HAP-1 (cell line): ENCODE data around the gene DSC3.
"Not testable (repeated sequence)": the region's sequence is repeated elsewhere in the genome, so short reads cannot be mapped to it uniquely, and the experiment has no call there.

ENCODE experiments used
- DNase-seq, 2 experiments: peaks; one replicate each; pipeline ENCODE4 v3.0.0-alpha.2; 2016 to 2020; ENCODE audit warnings: low spot score in 2 of 2
- H3K27me3 ChIP-seq: fragments of 250-450 bp; sonication (Bioruptor Pico); 2 replicates; pipeline ENCODE4 v1.5.1; 2020; ENCODE audit warnings: low read depth, mild to moderate bottlenecking, moderate library complexity
- H3K36me3 ChIP-seq: fragments of 250-450 bp; sonication (Bioruptor Pico); replicated peaks from 2 replicates; pipeline ENCODE4 v1.5.1; 2020; ENCODE audit warnings: mild to moderate bottlenecking
- H3K4me1 ChIP-seq: fragments of 250-450 bp; sonication (Bioruptor Pico); 2 replicates; pipeline ENCODE4 v1.5.1; 2020; ENCODE audit warnings: mild to moderate bottlenecking
- H3K4me3 ChIP-seq: fragments of 250-450 bp; sonication (Bioruptor Pico); 2 replicates; pipeline ENCODE4 v1.5.1; 2020; ENCODE audit warnings: mild to moderate bottlenecking, moderate library complexity
- H3K9me3 ChIP-seq: fragments of 250-450 bp; sonication (Bioruptor Pico); 2 replicates; pipeline ENCODE4 v1.5.1; 2020; ENCODE audit warnings: mild to moderate bottlenecking, moderate library complexity
- in situ Hi-C: fragments of 300-500 bp; cut with MboI; formaldehyde crosslinking; loops from 3 replicates; pipeline ENCODE4 v1.14.3; 2020; ENCODE audit warnings: low sequenced_read_pairs, inconsistent platforms, mixed read lengths

Gene DSC3

DNA sequence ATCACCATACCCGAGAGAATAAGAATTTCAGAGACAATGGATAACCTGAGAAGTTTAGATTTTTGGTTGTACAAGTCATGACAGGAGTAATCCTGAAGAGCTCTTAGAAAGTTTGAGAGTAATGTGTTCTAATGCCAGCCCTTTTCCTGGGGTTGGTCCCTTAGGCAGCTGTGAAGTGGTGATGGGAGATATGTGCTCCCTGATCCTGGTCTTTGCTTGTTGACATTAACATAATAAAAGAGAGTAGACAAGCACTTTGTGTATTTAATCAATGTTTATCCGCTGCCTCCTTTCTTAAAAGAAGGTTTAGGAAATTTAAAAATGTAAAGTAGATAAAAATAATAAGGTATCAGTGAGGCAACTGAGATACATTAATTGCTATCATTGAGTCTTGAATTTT is 13.8 kb upstream of the DSC3 start:
- peaks cover 45% of the 10 kb centered on the region for H3K4me1 ChIP-seq

DNA sequence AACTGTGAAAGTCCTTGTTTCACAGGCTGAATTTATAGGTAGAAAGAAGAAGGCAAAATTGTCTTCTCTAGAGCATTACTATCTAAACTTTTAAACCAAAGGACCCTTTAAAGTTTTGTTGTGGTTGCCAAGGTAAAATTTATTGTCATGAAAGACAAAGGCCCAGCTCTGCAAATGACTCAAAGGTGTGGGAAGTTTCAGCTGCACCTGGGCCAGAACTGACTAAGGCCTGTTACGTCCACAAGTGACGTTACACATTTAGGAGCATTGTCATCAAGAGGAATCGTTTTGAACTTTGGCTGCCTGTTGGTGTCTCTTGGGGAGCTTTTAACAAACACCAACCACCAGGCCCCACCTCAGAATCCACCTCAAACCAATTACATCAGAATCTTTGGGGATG is 8.1 kb upstream of the DSC3 start:
- Histone ChIP-seq H3K36me3 (no peaks in the 10 kb centered on the region), H3K27me3 (no peaks in the 10 kb centered on the region), H3K9me3 (no peaks in the 10 kb centered on the region), H3K4me1 (peaks cover 2% of the 10 kb centered on the region), H3K4me3 (no peak overlapping the region)
- in situ Hi-C loops: no loop called here
- no peak for DNase-seq

More for the DNA sequence above, 13.8 kb upstream of the DSC3 start:
- H3K9me3 ChIP-seq: no peaks in the 10 kb centered on the region
- H3K36me3 ChIP-seq: no peaks in the 10 kb centered on the region
- H3K4me3 ChIP-seq: no peak overlapping the region
- in situ Hi-C loops: no loop called here
- peak; percentile 62 to 91 for DNase-seq
- no peaks in the 10 kb centered on the region for H3K27me3 ChIP-seq

- Histone ChIP-seq H3K4me3 (no peak overlapping the region), H3K9me3 (no peaks in the 10 kb centered on the region), H3K27me3 (no peaks in the 10 kb centered on the region), H3K36me3 (no peaks in the 10 kb centered on the region), H3K4me1 (no peaks in the 10 kb centered on the region)
- no peak for DNase-seq
- in situ Hi-C loops: no loop called here
These were observed 6.6 kb upstream of the DSC3 start for GRCh38 chr18:31049189-31049588.

- no peaks in the 10 kb centered on the region for H3K36me3 ChIP-seq
- DNase-seq: no peak
- no peak overlapping the region for H3K4me3 ChIP-seq
- H3K27me3 ChIP-seq: no peaks in the 10 kb centered on the region
- no peaks in the 10 kb centered on the region for H3K9me3 ChIP-seq
- H3K4me1 ChIP-seq: no peaks in the 10 kb centered on the region
- in situ Hi-C loops: no loop called here
These were observed 5.7 kb upstream of the DSC3 start for GRCh38 chr18:31048216-31048615.

DNA sequence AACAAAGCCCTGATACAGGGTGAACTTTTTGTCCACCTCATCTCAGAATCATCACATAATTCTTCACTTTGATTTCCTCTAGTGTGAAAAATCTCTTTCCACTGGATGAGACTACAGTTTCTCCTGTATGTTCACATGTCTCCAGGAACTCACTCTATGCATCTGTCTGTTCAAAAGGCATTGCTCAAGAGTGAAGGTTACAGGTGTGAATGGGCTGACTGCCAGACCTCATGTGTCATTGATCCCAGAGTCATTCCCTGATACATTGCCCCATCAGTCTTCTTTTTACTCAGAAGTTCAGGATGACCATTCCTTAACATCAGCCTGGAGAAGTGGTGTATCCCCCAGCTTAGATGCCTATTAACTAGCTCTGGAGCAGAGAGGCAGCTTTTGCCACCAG is 4.4 kb upstream of the DSC3 start:
- no peaks in the 10 kb centered on the region for H3K27me3 ChIP-seq
- in situ Hi-C loops: no loop called here

GRCh38 chr18:31045599-31045998 is 3.1 kb upstream of the DSC3 start:
- Histone ChIP-seq H3K4me1 (no peaks in the 10 kb centered on the region), H3K9me3 (peaks cover 2% of the 10 kb centered on the region), H3K27me3 (no peaks in the 10 kb centered on the region), H3K36me3 (no peaks in the 10 kb centered on the region), H3K4me3 (no peak overlapping the region)
- in situ Hi-C loops: no loop called here
- DNase-seq: no peak

More for the DNA sequence above, 4.4 kb upstream of the DSC3 start:
- DNase-seq: no peak
- Histone ChIP-seq H3K36me3 (no peaks in the 10 kb centered on the region), H3K4me1 (no peaks in the 10 kb centered on the region), H3K9me3 (no peaks in the 10 kb centered on the region), H3K4me3 (no peak overlapping the region)

- Histone ChIP-seq H3K4me1 (no peaks in the 10 kb centered on the region), H3K9me3 (peaks cover 2% of the 10 kb centered on the region), H3K36me3 (no peaks in the 10 kb centered on the region), H3K27me3 (no peaks in the 10 kb centered on the region), H3K4me3 (no peak overlapping the region)
- DNase-seq: no peak
- in situ Hi-C loops: no loop called here
These were observed 2.4 kb upstream of the DSC3 start for GRCh38 chr18:31044926-31045325.

GRCh38 chr18:31043709-31044108 is 1.2 kb upstream of the DSC3 start:
- H3K27me3 ChIP-seq: no peaks in the 10 kb centered on the region

DNA sequence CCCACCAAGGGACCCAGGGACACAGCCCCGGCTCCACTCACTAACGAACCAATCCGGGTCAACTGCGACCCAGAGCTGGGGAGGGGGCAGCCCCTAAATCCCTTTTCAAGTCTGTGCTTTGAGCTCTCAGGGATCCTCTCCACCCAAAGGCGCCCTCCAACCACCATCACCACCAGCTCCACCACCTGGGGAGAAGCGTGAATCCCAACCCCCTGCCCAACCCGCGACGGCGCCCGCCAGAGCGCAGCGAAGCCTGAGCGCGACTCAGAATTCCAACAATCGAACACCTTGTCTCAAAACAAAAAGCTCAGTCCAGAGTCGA is 497 bp downstream of the DSC3 start:
- in situ Hi-C loops: no loop called here
- no peak overlapping the region for H3K4me3 ChIP-seq

More at GRCh38 chr18:31043709-31044108, 1.2 kb upstream of the DSC3 start:
- in situ Hi-C loops: no loop called here
- Histone ChIP-seq H3K9me3 (peaks cover 2% of the 10 kb centered on the region), H3K36me3 (no peaks in the 10 kb centered on the region), H3K4me1 (no peaks in the 10 kb centered on the region), H3K4me3 (no peak overlapping the region)
- DNase-seq: no peak

DNA sequence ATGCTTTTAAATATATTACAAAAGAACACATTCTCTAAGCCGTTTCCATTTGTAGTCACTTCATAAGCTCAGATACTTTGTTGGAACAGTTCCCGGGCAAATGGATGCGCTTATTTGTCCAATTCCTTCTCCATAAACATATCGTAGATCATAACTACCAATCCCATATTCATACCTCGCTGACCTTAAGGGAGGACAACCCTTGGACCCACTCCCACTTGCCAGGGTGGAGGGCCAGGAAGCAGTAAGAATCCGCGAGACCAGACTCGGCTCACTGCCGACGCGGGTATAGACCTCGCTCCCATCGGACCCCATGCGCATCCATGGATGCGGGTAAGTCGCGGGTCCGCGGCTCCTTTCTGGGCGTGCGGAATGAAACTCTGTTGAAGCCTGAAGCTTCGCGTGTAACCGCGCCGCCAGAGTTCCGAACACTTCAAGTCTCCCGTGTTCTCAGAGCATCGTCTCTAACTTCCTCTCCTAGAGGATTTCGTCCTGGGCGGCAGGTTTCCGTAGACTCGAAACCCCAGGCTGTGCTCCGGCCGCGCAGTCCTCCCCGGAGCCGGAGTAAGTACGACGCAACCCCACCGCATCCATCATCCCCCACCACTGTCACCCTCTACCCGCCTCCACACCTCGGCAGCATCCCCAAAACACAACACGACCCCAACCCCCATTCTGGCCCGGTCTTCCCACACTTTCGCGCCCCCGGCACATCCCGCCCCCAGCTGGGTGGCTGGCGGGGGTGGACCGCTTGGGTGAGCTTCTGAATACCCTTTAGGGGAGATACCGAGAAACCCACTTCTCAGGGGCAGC is 1.1 kb downstream of the DSC3 start:
- no peak for DNase-seq
- Histone ChIP-seq H3K9me3 (peaks cover 2% of the 10 kb centered on the region), H3K4me1 (no peaks in the 10 kb centered on the region), H3K27me3 (no peaks in the 10 kb centered on the region), H3K4me3 (no peak overlapping the region), H3K36me3 (no peaks in the 10 kb centered on the region)
- in situ Hi-C loops: no loop called here

More for the DNA sequence above, 497 bp downstream of the DSC3 start:
- DNase-seq: no peak
- no peaks in the 10 kb centered on the region for H3K36me3 ChIP-seq
- H3K9me3 ChIP-seq: peaks cover 2% of the 10 kb centered on the region
- H3K4me1 ChIP-seq: no peaks in the 10 kb centered on the region
- H3K27me3 ChIP-seq: no peaks in the 10 kb centered on the region

- no peaks in the 10 kb centered on the region for H3K27me3 ChIP-seq
- no peak overlapping the region for H3K4me3 ChIP-seq
- in situ Hi-C loops: no loop called here
- H3K36me3 ChIP-seq: no peaks in the 10 kb centered on the region
- no peaks in the 10 kb centered on the region for H3K4me1 ChIP-seq
- no peak for DNase-seq
- H3K9me3 ChIP-seq: peaks cover 2% of the 10 kb centered on the region
These were observed 1.8 kb downstream of the DSC3 start for GRCh38 chr18:31040686-31041270.

DNA sequence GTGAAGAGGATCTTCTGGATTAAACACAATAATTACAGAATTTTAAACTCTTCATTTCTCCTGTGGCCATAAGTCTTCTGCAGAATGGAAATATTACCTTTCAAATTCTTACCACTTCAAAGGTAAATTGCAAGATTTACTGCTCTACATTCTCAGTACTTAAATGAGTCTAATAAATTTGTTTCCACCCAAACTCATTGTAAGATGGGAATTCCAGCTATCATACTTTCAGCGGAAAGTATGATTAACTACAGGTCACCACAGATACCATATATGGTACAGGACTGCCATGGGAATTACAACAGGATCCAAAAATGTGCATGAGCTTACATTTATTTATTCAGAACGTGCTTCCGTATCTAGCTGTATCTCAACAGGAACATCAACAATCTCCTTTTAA is 3.1 kb downstream of the DSC3 start:
- DNase-seq: no peak
- Histone ChIP-seq H3K4me1 (peaks cover 2% of the 10 kb centered on the region; the same call in 1 of the 2 replicates), H3K36me3 (no peaks in the 10 kb centered on the region), H3K27me3 (no peaks in the 10 kb centered on the region), H3K4me3 (no peak overlapping the region), H3K9me3 (peaks cover 2% of the 10 kb centered on the region)
- in situ Hi-C loops: no loop called here

DNA sequence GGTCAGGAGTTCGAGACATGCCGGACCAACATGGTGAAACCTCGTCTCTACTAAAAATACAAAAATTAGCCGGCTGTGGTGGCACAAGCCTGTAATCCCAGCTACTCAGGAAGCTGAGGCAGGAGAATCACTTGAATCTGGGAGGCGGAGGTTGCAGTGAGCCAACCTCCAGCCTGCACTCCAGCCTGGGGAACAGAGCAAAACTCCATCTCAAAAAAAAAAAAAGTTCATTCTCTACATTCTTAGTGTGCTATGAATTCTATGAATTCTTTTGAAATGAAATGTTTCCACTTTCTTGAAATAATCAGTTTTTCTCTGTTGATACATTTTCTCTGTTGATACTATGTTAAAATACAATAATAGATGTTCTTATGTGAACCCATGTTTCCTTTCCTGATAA is 4.9 kb downstream of the DSC3 start:
- H3K4me1 ChIP-seq, H3K27me3 ChIP-seq, DNase-seq, in situ Hi-C loops, H3K9me3 ChIP-seq, H3K4me3 ChIP-seq, H3K36me3 ChIP-seq: not testable (repeated sequence)

GRCh38 chr18:31034541-31034940 is 8.0 kb downstream of the DSC3 start:
- Histone ChIP-seq H3K9me3 (no peaks in the 10 kb centered on the region), H3K36me3 (no peaks in the 10 kb centered on the region), H3K27me3 (no peaks in the 10 kb centered on the region), H3K4me3 (no peak overlapping the region), H3K4me1 (peaks cover 5% of the 10 kb centered on the region; the same call in 1 of the 2 replicates)
- DNase-seq: no peak
- in situ Hi-C loops: no loop called here
